WTC11 (cell line): ENCODE measurements around the gene DHCR7. TPM values are rescaled to one million over a fixed set of nuclear protein-coding genes. Genes with fewer than 3 reads are reported as not detected.

ENCODE experiments used
- ATAC-seq: fragments of 200-7000 bp; cut with Tn5 transposase; 2 replicates; pipeline ENCODE4 v1.10.0; 2021; ENCODE audit warnings: mild to moderate bottlenecking, moderate library complexity
- CTCF ChIA-PET: fragments of 300-600 bp; sonication (Branson Sonifier 250); formaldehyde crosslinking; loops from one replicate; lab custom pipeline; 2021; ENCODE audit warnings: antibody characterized with exemption; lab: Charles Lee
- POLR2A ChIA-PET: fragments of 350-600 bp; sonication (Branson Sonifier 250); formaldehyde crosslinking; loops from one replicate; lab custom pipeline; 2021; ENCODE audit warnings: antibody characterized with exemption; lab: Charles Lee
- DNase-seq: peaks from one replicate; pipeline ENCODE4 v3.0.0; 2021; ENCODE audit warnings: low spot score
- H3K27ac Mint-ChIP-seq: 2 replicates; pipeline ENCODE4 v1.8.0; 2021; ENCODE audit warnings: mixed read lengths
- H3K27me3 Mint-ChIP-seq: 2 replicates; pipeline ENCODE4 v1.8.0; 2021; ENCODE audit warnings: low read depth, mild to moderate bottlenecking, moderate library complexity, mixed read lengths
- H3K36me3 Mint-ChIP-seq: 2 replicates; pipeline ENCODE4 v1.8.0; 2021; ENCODE audit warnings: mixed read lengths
- H3K4me1 Mint-ChIP-seq: 2 replicates; pipeline ENCODE4 v1.8.0; 2022; ENCODE audit warnings: mixed read lengths
- H3K4me3 Mint-ChIP-seq: 2 replicates; pipeline ENCODE4 v1.8.0; 2021; ENCODE audit warnings: mild to moderate bottlenecking, moderate library complexity, mixed read lengths
- H3K9me3 Mint-ChIP-seq: 2 replicates; pipeline ENCODE4 v1.8.0; 2021; ENCODE audit warnings: mixed read lengths
- E2F1 ChIP-seq: sonication (generic); formaldehyde crosslinking; IDR thresholded peaks from 2 replicates; pipeline ENCODE4 v1.8.0; 2022; ENCODE audit warnings: mild to moderate bottlenecking, missing genetic modification reagents
- EMX1 ChIP-seq: fragments of 250-450 bp; sonication (Bioruptor Pico); IDR thresholded peaks from 2 replicates; pipeline ENCODE4 v1.8.0; 2021; ENCODE audit warnings: mild to moderate bottlenecking
- FOXJ3 ChIP-seq: sonication (generic); formaldehyde crosslinking; IDR thresholded peaks from 2 replicates; pipeline ENCODE4 v1.9.0; 2021; ENCODE audit warnings: missing genetic modification reagents, mild to moderate bottlenecking, borderline replicate concordance
- FOXK1 ChIP-seq: sonication (generic); formaldehyde crosslinking; IDR thresholded peaks from 2 replicates; pipeline ENCODE4 v1.8.0; 2022; ENCODE audit warnings: mild to moderate bottlenecking, moderate library complexity, missing genetic modification reagents
- GABPB1 ChIP-seq: sonication (generic); formaldehyde crosslinking; IDR thresholded peaks from 2 replicates; pipeline ENCODE4 v1.8.1; 2023; ENCODE audit warnings: mild to moderate bottlenecking, missing genetic modification reagents
- GRHL2 ChIP-seq: fragments of 250-450 bp; sonication (Bioruptor Pico); IDR thresholded peaks from 2 replicates; pipeline ENCODE4 v1.8.0; 2022; ENCODE audit warnings: mild to moderate bottlenecking, moderate library complexity; ENCODE audit not compliant: insufficient replicate concordance, severe bottlenecking
- HMGA2 ChIP-seq: fragments of 250-450 bp; sonication (Bioruptor Pico); IDR thresholded peaks from 2 replicates; pipeline ENCODE4 v1.4.0; 2021; ENCODE audit warnings: mild to moderate bottlenecking, moderate library complexity
- IRF2 ChIP-seq: sonication (generic); formaldehyde crosslinking; IDR thresholded peaks from 2 replicates; pipeline ENCODE4 v1.8.0; 2022; ENCODE audit warnings: low read depth, missing genetic modification reagents, borderline replicate concordance
- JUN ChIP-seq: sonication (generic); formaldehyde crosslinking; IDR thresholded peaks from 2 replicates; pipeline ENCODE4 v1.8.0; 2023; ENCODE audit warnings: mild to moderate bottlenecking, missing genetic modification reagents
- KAT7 ChIP-seq: sonication (generic); formaldehyde crosslinking; IDR thresholded peaks from 2 replicates; pipeline ENCODE4 v1.8.1; 2023; ENCODE audit warnings: missing genetic modification reagents, mild to moderate bottlenecking, borderline replicate concordance
- NFATC4 ChIP-seq: fragments of 250-450 bp; sonication (Bioruptor Pico); IDR thresholded peaks from 2 replicates; pipeline ENCODE4 v1.9.0; 2021; ENCODE audit warnings: mild to moderate bottlenecking
- NR1H2 ChIP-seq: sonication (generic); formaldehyde crosslinking; IDR thresholded peaks from 2 replicates; pipeline ENCODE4 v1.9.0; 2021; ENCODE audit warnings: mild to moderate bottlenecking, moderate library complexity, missing genetic modification reagents
- NR2C2 ChIP-seq: sonication (generic); formaldehyde crosslinking; IDR thresholded peaks from 2 replicates; pipeline ENCODE4 v1.8.0; 2022; ENCODE audit warnings: mild to moderate bottlenecking, missing genetic modification reagents
- OVOL2 ChIP-seq: fragments of 250-450 bp; sonication (Bioruptor Pico); IDR thresholded peaks from 2 replicates; pipeline ENCODE4 v1.9.0; 2021; ENCODE audit warnings: mild to moderate bottlenecking, borderline replicate concordance
- TP53 ChIP-seq: sonication (generic); formaldehyde crosslinking; IDR thresholded peaks from 2 replicates; pipeline ENCODE4 v1.8.1; 2023; ENCODE audit warnings: mild to moderate bottlenecking, missing genetic modification reagents
- ZNF219 ChIP-seq: sonication (generic); formaldehyde crosslinking; IDR thresholded peaks from 2 replicates; pipeline ENCODE4 v1.8.0; 2023; ENCODE audit warnings: missing genetic modification reagents, mild to moderate bottlenecking, borderline replicate concordance
- ZNF416 ChIP-seq: fragments of 250-450 bp; sonication (Bioruptor Pico); IDR thresholded peaks from 2 replicates; pipeline ENCODE4 v1.9.0; 2021; ENCODE audit warnings: mild to moderate bottlenecking, inconsistent platforms
- ZNF423 ChIP-seq: fragments of 250-450 bp; sonication (Bioruptor Pico); IDR thresholded peaks from 2 replicates; pipeline ENCODE4 v2.1.2; 2022; ENCODE audit warnings: mild to moderate bottlenecking, moderate library complexity
- ZNF532 ChIP-seq: fragments of 250-450 bp; sonication (Bioruptor Pico); IDR thresholded peaks from 2 replicates; pipeline ENCODE4 v1.9.0; 2021; ENCODE audit warnings: mild to moderate bottlenecking, borderline replicate concordance
- total RNA-seq: library from RNA; stranded (reverse); gene quantifications from 3 replicates; pipeline ENCODE4 v1.2.3, GENCODE V29; 2021
- TF ChIP-seq, protein P1 (sequence below): sonication (generic); formaldehyde crosslinking; IDR thresholded peaks from 2 replicates; pipeline ENCODE4 v1.8.1; 2022; ENCODE audit warnings: missing genetic modification reagents, borderline replicate concordance
- TF ChIP-seq, protein P2 (sequence below): sonication (generic); formaldehyde crosslinking; IDR thresholded peaks from 2 replicates; pipeline ENCODE4 v1.8.0; 2023; ENCODE audit warnings: missing genetic modification reagents, mild to moderate bottlenecking, borderline replicate concordance
- TF ChIP-seq, protein P3 (sequence below): fragments of 250-450 bp; sonication (Bioruptor Pico); IDR thresholded peaks from 2 replicates; pipeline ENCODE4 v1.9.0; 2021; ENCODE audit warnings: mild to moderate bottlenecking
- TF ChIP-seq, protein P4 (sequence below): sonication (generic); formaldehyde crosslinking; IDR thresholded peaks from 2 replicates; pipeline ENCODE4 v1.8.1; 2022; ENCODE audit warnings: mild to moderate bottlenecking, moderate library complexity, missing genetic modification reagents

The DHCR7 gene
- total RNA-seq, 1 experiment from 2014 or later = 104 TPM

DNA sequence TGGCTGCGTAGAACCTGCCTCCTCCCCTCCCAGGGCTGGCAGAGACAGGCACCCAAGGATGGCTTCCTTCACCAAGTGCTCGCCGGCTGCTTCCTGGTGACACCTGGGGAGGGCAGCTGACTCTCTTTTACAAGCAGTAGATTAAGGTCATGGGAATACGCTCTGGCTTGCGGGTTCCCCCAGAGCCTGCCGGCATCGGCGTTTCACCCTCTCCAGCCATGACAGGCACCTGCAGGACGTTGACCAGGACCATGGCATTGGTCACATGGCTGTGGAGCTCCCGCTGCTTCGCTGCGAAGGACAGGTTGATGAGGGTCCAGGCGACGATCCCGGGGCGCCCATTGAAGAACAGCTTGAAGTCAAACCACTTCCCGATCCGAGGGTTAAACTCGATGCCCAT lies 9.5 kb downstream of the DHCR7 start (continued):
- TF ChIP-seq, protein P1, sequence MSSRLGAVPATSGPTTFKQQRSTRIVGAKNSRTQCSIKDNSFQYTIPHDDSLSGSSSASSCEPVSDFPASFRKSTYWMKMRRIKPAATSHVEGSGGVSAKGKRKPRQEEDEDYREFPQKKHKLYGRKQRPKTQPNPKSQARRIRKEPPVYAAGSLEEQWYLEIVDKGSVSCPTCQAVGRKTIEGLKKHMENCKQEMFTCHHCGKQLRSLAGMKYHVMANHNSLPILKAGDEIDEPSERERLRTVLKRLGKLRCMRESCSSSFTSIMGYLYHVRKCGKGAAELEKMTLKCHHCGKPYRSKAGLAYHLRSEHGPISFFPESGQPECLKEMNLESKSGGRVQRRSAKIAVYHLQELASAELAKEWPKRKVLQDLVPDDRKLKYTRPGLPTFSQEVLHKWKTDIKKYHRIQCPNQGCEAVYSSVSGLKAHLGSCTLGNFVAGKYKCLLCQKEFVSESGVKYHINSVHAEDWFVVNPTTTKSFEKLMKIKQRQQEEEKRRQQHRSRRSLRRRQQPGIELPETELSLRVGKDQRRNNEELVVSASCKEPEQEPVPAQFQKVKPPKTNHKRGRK (CRISPR knock-in tag) = no peak
- TF ChIP-seq OVOL2 (CRISPR knock-in tag) (no peak), JUN (CRISPR knock-in tag) (no peak), ZNF532 (CRISPR knock-in tag) (no peak), GABPB1 (CRISPR knock-in tag) (no peak), EMX1 (CRISPR knock-in tag) (no peak), NR1H2 (CRISPR knock-in tag) (no peak), ZNF416 (no peak), GRHL2 (no peak), ZNF219 (CRISPR knock-in tag) (no peak), KAT7 (no peak)
- TF ChIP-seq, protein P2, sequence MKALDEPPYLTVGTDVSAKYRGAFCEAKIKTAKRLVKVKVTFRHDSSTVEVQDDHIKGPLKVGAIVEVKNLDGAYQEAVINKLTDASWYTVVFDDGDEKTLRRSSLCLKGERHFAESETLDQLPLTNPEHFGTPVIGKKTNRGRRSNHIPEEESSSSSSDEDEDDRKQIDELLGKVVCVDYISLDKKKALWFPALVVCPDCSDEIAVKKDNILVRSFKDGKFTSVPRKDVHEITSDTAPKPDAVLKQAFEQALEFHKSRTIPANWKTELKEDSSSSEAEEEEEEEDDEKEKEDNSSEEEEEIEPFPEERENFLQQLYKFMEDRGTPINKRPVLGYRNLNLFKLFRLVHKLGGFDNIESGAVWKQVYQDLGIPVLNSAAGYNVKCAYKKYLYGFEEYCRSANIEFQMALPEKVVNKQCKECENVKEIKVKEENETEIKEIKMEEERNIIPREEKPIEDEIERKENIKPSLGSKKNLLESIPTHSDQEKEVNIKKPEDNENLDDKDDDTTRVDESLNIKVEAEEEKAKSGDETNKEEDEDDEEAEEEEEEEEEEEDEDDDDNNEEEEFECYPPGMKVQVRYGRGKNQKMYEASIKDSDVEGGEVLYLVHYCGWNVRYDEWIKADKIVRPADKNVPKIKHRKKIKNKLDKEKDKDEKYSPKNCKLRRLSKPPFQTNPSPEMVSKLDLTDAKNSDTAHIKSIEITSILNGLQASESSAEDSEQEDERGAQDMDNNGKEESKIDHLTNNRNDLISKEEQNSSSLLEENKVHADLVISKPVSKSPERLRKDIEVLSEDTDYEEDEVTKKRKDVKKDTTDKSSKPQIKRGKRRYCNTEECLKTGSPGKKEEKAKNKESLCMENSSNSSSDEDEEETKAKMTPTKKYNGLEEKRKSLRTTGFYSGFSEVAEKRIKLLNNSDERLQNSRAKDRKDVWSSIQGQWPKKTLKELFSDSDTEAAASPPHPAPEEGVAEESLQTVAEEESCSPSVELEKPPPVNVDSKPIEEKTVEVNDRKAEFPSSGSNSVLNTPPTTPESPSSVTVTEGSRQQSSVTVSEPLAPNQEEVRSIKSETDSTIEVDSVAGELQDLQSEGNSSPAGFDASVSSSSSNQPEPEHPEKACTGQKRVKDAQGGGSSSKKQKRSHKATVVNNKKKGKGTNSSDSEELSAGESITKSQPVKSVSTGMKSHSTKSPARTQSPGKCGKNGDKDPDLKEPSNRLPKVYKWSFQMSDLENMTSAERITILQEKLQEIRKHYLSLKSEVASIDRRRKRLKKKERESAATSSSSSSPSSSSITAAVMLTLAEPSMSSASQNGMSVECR (CRISPR knock-in tag) = no peak
- TF ChIP-seq, protein P3, sequence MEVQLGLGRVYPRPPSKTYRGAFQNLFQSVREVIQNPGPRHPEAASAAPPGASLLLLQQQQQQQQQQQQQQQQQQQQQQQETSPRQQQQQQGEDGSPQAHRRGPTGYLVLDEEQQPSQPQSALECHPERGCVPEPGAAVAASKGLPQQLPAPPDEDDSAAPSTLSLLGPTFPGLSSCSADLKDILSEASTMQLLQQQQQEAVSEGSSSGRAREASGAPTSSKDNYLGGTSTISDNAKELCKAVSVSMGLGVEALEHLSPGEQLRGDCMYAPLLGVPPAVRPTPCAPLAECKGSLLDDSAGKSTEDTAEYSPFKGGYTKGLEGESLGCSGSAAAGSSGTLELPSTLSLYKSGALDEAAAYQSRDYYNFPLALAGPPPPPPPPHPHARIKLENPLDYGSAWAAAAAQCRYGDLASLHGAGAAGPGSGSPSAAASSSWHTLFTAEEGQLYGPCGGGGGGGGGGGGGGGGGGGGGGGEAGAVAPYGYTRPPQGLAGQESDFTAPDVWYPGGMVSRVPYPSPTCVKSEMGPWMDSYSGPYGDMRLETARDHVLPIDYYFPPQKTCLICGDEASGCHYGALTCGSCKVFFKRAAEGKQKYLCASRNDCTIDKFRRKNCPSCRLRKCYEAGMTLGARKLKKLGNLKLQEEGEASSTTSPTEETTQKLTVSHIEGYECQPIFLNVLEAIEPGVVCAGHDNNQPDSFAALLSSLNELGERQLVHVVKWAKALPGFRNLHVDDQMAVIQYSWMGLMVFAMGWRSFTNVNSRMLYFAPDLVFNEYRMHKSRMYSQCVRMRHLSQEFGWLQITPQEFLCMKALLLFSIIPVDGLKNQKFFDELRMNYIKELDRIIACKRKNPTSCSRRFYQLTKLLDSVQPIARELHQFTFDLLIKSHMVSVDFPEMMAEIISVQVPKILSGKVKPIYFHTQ (CRISPR knock-in tag) = no peak

DNA sequence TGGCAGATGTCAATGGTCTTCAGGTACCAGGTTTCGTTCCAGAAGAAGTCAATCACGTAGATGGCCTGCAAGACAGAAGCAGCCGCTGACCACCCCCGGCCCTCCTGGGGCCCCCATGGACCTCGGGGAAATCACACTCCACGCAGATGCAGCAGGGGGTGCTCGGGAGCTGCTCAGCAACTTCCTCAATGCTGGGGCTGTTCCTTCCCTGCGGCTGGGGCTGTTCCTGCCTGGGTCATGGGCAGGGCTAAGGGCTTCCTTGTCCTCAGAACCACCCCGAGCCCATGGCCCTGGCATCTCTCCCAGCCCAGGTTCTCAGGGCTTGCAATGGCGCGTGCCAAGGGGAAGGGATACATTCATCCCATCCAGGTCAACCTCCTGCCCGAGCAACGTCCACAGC lies 10.3 kb downstream of the DHCR7 start:
- ChIA-PET POLR2A (no interaction called here), CTCF (interaction anchor here (1.0 to 1.7 kb wide), 3 partner anchors 10 to 125 kb away, joined by 3 to 6 read pairs (median 4); partner anchors contain the start of genes DHCR7 and NADSYN1)
- no peak overlapping the region for H3K4me3 Mint-ChIP-seq
- no peaks in the 10 kb centered on the region for H3K4me1 Mint-ChIP-seq
- ATAC-seq (peak; percentile 26; the same call in 1 of the 2 replicates), DNase-seq (no peak)
- H3K27me3 Mint-ChIP-seq = no peaks in the 10 kb centered on the region
- no peaks in the 10 kb centered on the region for H3K9me3 Mint-ChIP-seq
- peaks cover 60% of the 10 kb centered on the region for H3K36me3 Mint-ChIP-seq
- no peak overlapping the region for H3K27ac Mint-ChIP-seq
- TF ChIP-seq TP53 (no peak), FOXK1 (no peak), KAT7 (no peak), ZNF423 (CRISPR knock-in tag) (no peak), IRF2 (CRISPR knock-in tag) (no peak), E2F1 (no peak), NR2C2 (CRISPR knock-in tag) (no peak), HMGA2 (CRISPR knock-in tag) (no peak), FOXJ3 (CRISPR knock-in tag) (no peak), GRHL2 (no peak), NFATC4 (CRISPR knock-in tag) (no peak)
- TF ChIP-seq, protein P4, sequence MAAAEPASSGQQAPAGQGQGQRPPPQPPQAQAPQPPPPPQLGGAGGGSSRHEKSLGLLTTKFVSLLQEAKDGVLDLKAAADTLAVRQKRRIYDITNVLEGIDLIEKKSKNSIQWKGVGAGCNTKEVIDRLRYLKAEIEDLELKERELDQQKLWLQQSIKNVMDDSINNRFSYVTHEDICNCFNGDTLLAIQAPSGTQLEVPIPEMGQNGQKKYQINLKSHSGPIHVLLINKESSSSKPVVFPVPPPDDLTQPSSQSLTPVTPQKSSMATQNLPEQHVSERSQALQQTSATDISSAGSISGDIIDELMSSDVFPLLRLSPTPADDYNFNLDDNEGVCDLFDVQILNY (CRISPR knock-in tag) = no peak
